Neural progenitor cell (in vitro differentiated cells): Measurements from ENCODE around the gene NAT9. TPM values are rescaled to one million over a fixed set of nuclear protein-coding genes. Genes with fewer than 3 reads are reported as not detected.

Experiments used
- DNase-seq: peaks from one replicate; pipeline ENCODE4 v3.0.0-alpha.2; 2016; ENCODE audit warnings: low spot score
- H2AFZ ChIP-seq: fragments of 200-600 bp; sonication (generic); replicated peaks from 2 replicates; pipeline ENCODE4 v1.6.1; 2016; ENCODE audit warnings: antibody characterized with exemption
- H3F3A ChIP-seq: fragments of 200-600 bp; sonication (generic); 2 replicates; pipeline ENCODE4 v1.6.1; 2016; ENCODE audit warnings: antibody characterized with exemption, low read depth
- H3K27ac ChIP-seq: fragments of 200-600 bp; sonication (generic); 2 replicates; pipeline ENCODE4 v1.5.1; 2016; ENCODE audit warnings: mild to moderate bottlenecking
- H3K27me3 ChIP-seq: fragments of 200-600 bp; sonication (generic); 2 replicates; pipeline ENCODE4 v1.6.1; 2016; ENCODE audit warnings: mild to moderate bottlenecking, moderate library complexity
- H3K36me3 ChIP-seq: fragments of 200-600 bp; sonication (generic); 2 replicates; pipeline ENCODE4 v1.5.1; 2016
- H3K4me1 ChIP-seq: fragments of 200-600 bp; sonication (generic); 2 replicates; pipeline ENCODE4 v1.6.1; 2016; ENCODE audit warnings: mixed run types
- H3K4me2 ChIP-seq: fragments of 200-600 bp; sonication (generic); 2 replicates; pipeline ENCODE4 v1.6.1; 2016
- H3K4me3 ChIP-seq: fragments of 200-600 bp; sonication (generic); 2 replicates; pipeline ENCODE4 v1.5.1; 2016
- H3K79me2 ChIP-seq: fragments of 200-600 bp; sonication (generic); 2 replicates; pipeline ENCODE4 v1.6.1; 2016; ENCODE audit warnings: low read depth
- H3K9ac ChIP-seq: fragments of 200-600 bp; sonication (generic); 2 replicates; pipeline ENCODE4 v1.6.1; 2016
- H3K9me3 ChIP-seq: fragments of 200-600 bp; sonication (generic); 2 replicates; pipeline ENCODE4 v1.5.1; 2016; ENCODE audit warnings: low read depth
- H4K20me1 ChIP-seq: fragments of 200-600 bp; sonication (generic); 2 replicates; pipeline ENCODE4 v1.6.1; 2016; ENCODE audit warnings: low read depth
- H3K27ac Mint-ChIP-seq: 3 replicates; pipeline ENCODE4 v1.8.0; 2021; ENCODE audit warnings: mixed read lengths
- H3K27me3 Mint-ChIP-seq: 2 replicates; pipeline ENCODE4 v1.8.0; 2022; ENCODE audit warnings: low read depth, mild to moderate bottlenecking, inconsistent platforms, moderate library complexity, mixed read lengths; ENCODE audit not compliant: insufficient read depth
- H3K36me3 Mint-ChIP-seq: 3 replicates; pipeline ENCODE4 v1.8.0; 2021; ENCODE audit warnings: mixed read lengths
- H3K4me1 Mint-ChIP-seq: 3 replicates; pipeline ENCODE4 v1.8.0; 2021; ENCODE audit warnings: mixed read lengths
- H3K4me3 Mint-ChIP-seq: 3 replicates; pipeline ENCODE4 v1.8.0; 2021; ENCODE audit warnings: mild to moderate bottlenecking, moderate library complexity, mixed read lengths
- H3K9me3 Mint-ChIP-seq: 3 replicates; pipeline ENCODE4 v1.8.0; 2020; ENCODE audit warnings: mixed read lengths
- EZH2 ChIP-seq: fragments of 200-600 bp; sonication (generic); IDR thresholded peaks from 2 replicates; pipeline ENCODE4 v1.6.1; 2017; ENCODE audit warnings: antibody characterized with exemption, mild to moderate bottlenecking, moderate library complexity
- EZH2phosphoT487 ChIP-seq: fragments of 200-600 bp; sonication (generic); IDR thresholded peaks from 2 replicates; pipeline ENCODE4 v1.6.1; 2017; ENCODE audit warnings: antibody characterized with exemption
- total RNA-seq: library from RNA; depleted of rRNA; stranded (reverse); fragments of >200 nt; gene quantifications from 2 replicates; pipeline ENCODE4 v1.2.3, GENCODE V29; 2015; ENCODE audit warnings: low replicate concordance
- TF ChIP-seq, protein P1 (sequence below): fragments of 200-600 bp; sonication (generic); IDR thresholded peaks from 2 replicates; pipeline ENCODE4 v1.5.1; 2017; ENCODE audit warnings: antibody characterized with exemption, mild to moderate bottlenecking

Gene NAT9
- 68.9 and 75.3 TPM in 2 replicates for total RNA-seq

GRCh38 chr17:74776044-74776962 lies at the start of gene NAT9:
NAT9 (minus strand) TSS chr17:74776345; CDS start chr17:74775698, 647 bp downstream.
- Histone ChIP-seq H3K79me2 (peaks cover 34% of the 10 kb centered on the region), H3K36me3 (no peaks in the 10 kb centered on the region), H2AFZ (peak within 1 kb of the TSS; percentile 71)

DNA sequence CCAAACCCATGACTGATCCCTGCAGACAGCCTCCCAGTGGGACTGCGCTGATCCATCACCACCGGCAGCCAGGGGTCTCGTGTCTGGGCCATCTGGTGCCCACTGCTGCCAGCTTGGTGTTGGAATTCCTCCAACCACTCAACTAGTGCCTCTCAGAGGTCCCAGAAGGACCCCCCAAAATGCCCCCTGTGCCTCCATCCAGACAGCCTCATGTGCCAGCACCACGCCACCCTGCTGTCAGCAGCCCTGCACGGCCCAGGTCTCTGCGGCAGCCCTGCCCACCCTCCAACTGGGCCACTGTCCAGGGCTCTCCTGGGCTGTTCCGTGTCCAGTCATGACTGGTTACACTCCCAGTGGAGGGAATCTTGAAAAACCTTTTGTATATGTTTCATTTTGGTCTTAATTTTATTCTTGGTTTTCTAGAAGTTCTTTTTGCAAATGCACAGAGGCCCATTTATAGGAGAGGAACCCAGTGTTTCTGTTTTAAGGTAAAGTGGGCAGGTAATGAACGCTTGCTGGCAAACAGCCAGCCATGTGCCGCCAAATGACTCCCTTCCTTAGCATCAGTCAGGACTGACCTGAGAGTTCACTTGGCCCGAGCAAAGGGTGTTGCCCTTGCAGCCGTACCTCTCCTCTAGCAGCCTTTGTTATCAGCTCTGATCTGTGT lies 48.9 kb upstream of the NAT9 start:
- no peak for DNase-seq
- no peaks in the 10 kb centered on the region for H3K9me3 Mint-ChIP-seq
- H3F3A ChIP-seq, result no peaks in the 10 kb centered on the region

More at GRCh38 chr17:74776044-74776962, at the start of gene NAT9:
- H3K27ac ChIP-seq, result peak within 1 kb of the TSS; percentile 40
- H3K9ac ChIP-seq, result peak within 1 kb of the TSS; percentile 76
- peak within 1 kb of the TSS; percentile 78 for H3K4me2 ChIP-seq
- peaks cover 11% of the 10 kb centered on the region for H3K4me1 ChIP-seq
- H3K27ac Mint-ChIP-seq, result peak within 1 kb of the TSS; percentile 46
- peak; percentile 99 for DNase-seq
- H3K27me3 Mint-ChIP-seq, result peaks cover 12% of the 10 kb centered on the region
- TF ChIP-seq EZH2phosphoT487 (no peak), EZH2 (no peak)
- TF ChIP-seq, protein P1, sequence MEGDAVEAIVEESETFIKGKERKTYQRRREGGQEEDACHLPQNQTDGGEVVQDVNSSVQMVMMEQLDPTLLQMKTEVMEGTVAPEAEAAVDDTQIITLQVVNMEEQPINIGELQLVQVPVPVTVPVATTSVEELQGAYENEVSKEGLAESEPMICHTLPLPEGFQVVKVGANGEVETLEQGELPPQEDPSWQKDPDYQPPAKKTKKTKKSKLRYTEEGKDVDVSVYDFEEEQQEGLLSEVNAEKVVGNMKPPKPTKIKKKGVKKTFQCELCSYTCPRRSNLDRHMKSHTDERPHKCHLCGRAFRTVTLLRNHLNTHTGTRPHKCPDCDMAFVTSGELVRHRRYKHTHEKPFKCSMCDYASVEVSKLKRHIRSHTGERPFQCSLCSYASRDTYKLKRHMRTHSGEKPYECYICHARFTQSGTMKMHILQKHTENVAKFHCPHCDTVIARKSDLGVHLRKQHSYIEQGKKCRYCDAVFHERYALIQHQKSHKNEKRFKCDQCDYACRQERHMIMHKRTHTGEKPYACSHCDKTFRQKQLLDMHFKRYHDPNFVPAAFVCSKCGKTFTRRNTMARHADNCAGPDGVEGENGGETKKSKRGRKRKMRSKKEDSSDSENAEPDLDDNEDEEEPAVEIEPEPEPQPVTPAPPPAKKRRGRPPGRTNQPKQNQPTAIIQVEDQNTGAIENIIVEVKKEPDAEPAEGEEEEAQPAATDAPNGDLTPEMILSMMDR, result no peak
- peak within 1 kb of the TSS; percentile 66 for H3K4me3 ChIP-seq
- peaks cover 12% of the 10 kb centered on the region for H3F3A ChIP-seq
- no peaks in the 10 kb centered on the region for H3K9me3 ChIP-seq
- H3K4me3 Mint-ChIP-seq, result peak within 1 kb of the TSS; percentile 96
- no peaks in the 10 kb centered on the region for H3K27me3 ChIP-seq
- peaks cover 3% of the 10 kb centered on the region for H4K20me1 ChIP-seq
- no peaks in the 10 kb centered on the region for H3K9me3 Mint-ChIP-seq
- H3K4me1 Mint-ChIP-seq, result peaks cover 20% of the 10 kb centered on the region
- H3K36me3 Mint-ChIP-seq, result peaks cover 16% of the 10 kb centered on the region

DNA sequence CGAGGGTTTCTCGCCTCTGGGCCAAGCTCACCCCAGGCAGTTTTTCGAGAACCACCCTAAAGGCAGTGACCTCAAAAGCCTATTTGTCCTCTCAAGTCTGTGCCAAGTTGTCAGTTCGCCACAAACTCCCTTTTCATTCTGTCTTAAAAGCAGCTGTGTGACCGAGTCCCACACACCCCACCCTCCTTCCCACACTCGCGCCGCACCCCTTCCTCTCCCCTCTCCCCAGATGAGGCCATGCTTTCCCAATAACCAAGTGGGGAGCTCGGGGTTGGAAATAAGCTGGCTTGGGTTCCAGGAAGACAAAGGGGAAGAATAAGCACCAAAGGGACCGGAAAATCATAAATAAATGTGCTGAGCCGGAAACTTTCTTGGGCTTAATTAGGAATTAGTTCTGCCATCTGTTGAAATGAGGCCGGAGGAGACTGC lies 46.8 kb upstream of the NAT9 start:
- H3K9me3 Mint-ChIP-seq, result no peaks in the 10 kb centered on the region
- Histone ChIP-seq H2AFZ (no peak overlapping the region), H3K4me2 (no peak overlapping the region), H3K4me3 (no peak overlapping the region), H3K27ac (no peak overlapping the region), H3K4me1 (no peaks in the 10 kb centered on the region), H3K9me3 (no peaks in the 10 kb centered on the region), H4K20me1 (no peaks in the 10 kb centered on the region), H3K79me2 (no peaks in the 10 kb centered on the region), H3K9ac (no peak overlapping the region), H3K27me3 (no peaks in the 10 kb centered on the region), H3K36me3 (no peaks in the 10 kb centered on the region), H3F3A (no peaks in the 10 kb centered on the region)
- TF ChIP-seq, protein P1, result no peak
- TF ChIP-seq EZH2, result no peak
- TF ChIP-seq EZH2phosphoT487, result no peak
- H3K36me3 Mint-ChIP-seq, result peaks cover 4% of the 10 kb centered on the region
- peaks cover 46% of the 10 kb centered on the region for H3K4me1 Mint-ChIP-seq
- DNase-seq, result no peak
- peak overlapping the region; percentile 86 for H3K27ac Mint-ChIP-seq
- H3K27me3 Mint-ChIP-seq, result peaks cover 2% of the 10 kb centered on the region
- H3K4me3 Mint-ChIP-seq, result no peak overlapping the region

More for the DNA sequence above, 48.9 kb upstream of the NAT9 start:
- Histone ChIP-seq H3K9me3 (no peaks in the 10 kb centered on the region), H3K4me2 (no peak overlapping the region), H4K20me1 (no peaks in the 10 kb centered on the region), H3K36me3 (no peaks in the 10 kb centered on the region), H3K79me2 (no peaks in the 10 kb centered on the region), H3K4me1 (no peaks in the 10 kb centered on the region), H3K27me3 (no peaks in the 10 kb centered on the region), H2AFZ (no peak overlapping the region), H3K9ac (no peak overlapping the region), H3K27ac (no peak overlapping the region), H3K4me3 (no peak overlapping the region)
- H3K4me3 Mint-ChIP-seq, result no peak overlapping the region
- no peak for TF ChIP-seq EZH2phosphoT487
- TF ChIP-seq EZH2, result no peak
- TF ChIP-seq, protein P1, result no peak
- peak overlapping the region; percentile 46 for H3K27ac Mint-ChIP-seq
- peaks cover 2% of the 10 kb centered on the region for H3K27me3 Mint-ChIP-seq
- H3K4me1 Mint-ChIP-seq, result peaks cover 37% of the 10 kb centered on the region
- peaks cover 2% of the 10 kb centered on the region for H3K36me3 Mint-ChIP-seq
